Dendritic cell treated with granulocyte-macrophage colony-stimulating factor and Interleukin-4, amounts not matched to agents 40 ng/mL and 50 ng/mL, for 4 days (primary cell): Measurements from ENCODE around the gene CPLX1.

ENCODE experiments used
- H3K27ac Mint-ChIP-seq: one replicate; pipeline ENCODE4 v1.8.0; 2022; ENCODE audit warnings: mild to moderate bottlenecking, mixed read lengths
- H3K27me3 Mint-ChIP-seq: one replicate; pipeline ENCODE4 v1.8.0; 2022; ENCODE audit warnings: mild to moderate bottlenecking, mixed read lengths
- H3K36me3 Mint-ChIP-seq: one replicate; pipeline ENCODE4 v1.8.0; 2022; ENCODE audit warnings: low read depth, mixed read lengths
- H3K4me1 Mint-ChIP-seq: one replicate; pipeline ENCODE4 v1.8.0; 2022; ENCODE audit warnings: low read depth, mixed read lengths
- H3K4me3 Mint-ChIP-seq: one replicate; pipeline ENCODE4 v1.8.0; 2022; ENCODE audit warnings: mild to moderate bottlenecking, moderate library complexity, mixed read lengths
- H3K9me3 Mint-ChIP-seq: one replicate; pipeline ENCODE4 v1.8.0; 2022; ENCODE audit warnings: mixed read lengths
- intact Hi-C: fragments of 100-400 bp; cut with micrococcal nuclease; formaldehyde crosslinking; loops from one replicate; pipeline ENCODE4 v1.15.0; 2022

The CPLX1 gene

GRCh38 chr4:791898-792625, 33.9 kb downstream of the CPLX1 start:
- H3K9me3 Mint-ChIP-seq: no peaks in the 10 kb centered on the region
- peaks cover 88% of the 10 kb centered on the region for H3K27me3 Mint-ChIP-seq
- no peak overlapping the region for H3K27ac Mint-ChIP-seq

GRCh38 chr4:791252-791897, 34.6 kb downstream of the CPLX1 start:
- peaks cover 88% of the 10 kb centered on the region for H3K27me3 Mint-ChIP-seq
- H3K36me3 Mint-ChIP-seq: no peaks in the 10 kb centered on the region
- intact Hi-C loops: no loop called here

More at GRCh38 chr4:791898-792625, 33.9 kb downstream of the CPLX1 start:
- intact Hi-C loops: no loop called here
- no peaks in the 10 kb centered on the region for H3K4me1 Mint-ChIP-seq
- H3K36me3 Mint-ChIP-seq: no peaks in the 10 kb centered on the region
- no peak overlapping the region for H3K4me3 Mint-ChIP-seq

GRCh38 chr4:790466-790820, 35.5 kb downstream of the CPLX1 start:
- H3K4me1 Mint-ChIP-seq: peaks cover 4% of the 10 kb centered on the region
- peaks cover 89% of the 10 kb centered on the region for H3K27me3 Mint-ChIP-seq
- intact Hi-C loops: no loop called here
- H3K4me3 Mint-ChIP-seq: no peak overlapping the region
- H3K27ac Mint-ChIP-seq: no peak overlapping the region
- no peaks in the 10 kb centered on the region for H3K9me3 Mint-ChIP-seq
- no peaks in the 10 kb centered on the region for H3K36me3 Mint-ChIP-seq

More at GRCh38 chr4:791252-791897, 34.6 kb downstream of the CPLX1 start:
- Mint-ChIP-seq H3K4me3 (no peak overlapping the region), H3K27ac (no peak overlapping the region), H3K4me1 (no peaks in the 10 kb centered on the region), H3K9me3 (no peaks in the 10 kb centered on the region)

GRCh38 chr4:789571-790465, 36.1 kb downstream of the CPLX1 start:
- Mint-ChIP-seq H3K27ac (no peak overlapping the region), H3K27me3 (peaks cover 92% of the 10 kb centered on the region), H3K9me3 (no peaks in the 10 kb centered on the region), H3K4me3 (no peak overlapping the region), H3K4me1 (peaks cover 10% of the 10 kb centered on the region), H3K36me3 (no peaks in the 10 kb centered on the region)
- intact Hi-C loops: no loop called here

GRCh38 chr4:788636-789297, 37.2 kb downstream of the CPLX1 start:
- Mint-ChIP-seq H3K27me3 (peaks cover 91% of the 10 kb centered on the region), H3K4me3 (no peak overlapping the region), H3K27ac (no peak overlapping the region), H3K4me1 (peaks cover 20% of the 10 kb centered on the region), H3K9me3 (no peaks in the 10 kb centered on the region), H3K36me3 (no peaks in the 10 kb centered on the region)
- intact Hi-C loops: no loop called here

- intact Hi-C loops: no loop called here
- peaks cover 85% of the 10 kb centered on the region for H3K27me3 Mint-ChIP-seq
Measured at GRCh38 chr4:788006-788635, 37.8 kb downstream of the CPLX1 start.

GRCh38 chr4:787561-787981, 38.4 kb downstream of the CPLX1 start:
- Mint-ChIP-seq H3K4me1 (peaks cover 32% of the 10 kb centered on the region), H3K9me3 (no peaks in the 10 kb centered on the region), H3K27me3 (peaks cover 79% of the 10 kb centered on the region), H3K4me3 (no peak overlapping the region), H3K36me3 (no peaks in the 10 kb centered on the region), H3K27ac (no peak overlapping the region)
- intact Hi-C loops: no loop called here

More at GRCh38 chr4:788006-788635, 37.8 kb downstream of the CPLX1 start:
- Mint-ChIP-seq H3K27ac (no peak overlapping the region), H3K4me1 (peaks cover 27% of the 10 kb centered on the region), H3K9me3 (no peaks in the 10 kb centered on the region), H3K4me3 (no peak overlapping the region), H3K36me3 (no peaks in the 10 kb centered on the region)

GRCh38 chr4:786861-787300, 39.0 kb downstream of the CPLX1 start:
- peaks cover 38% of the 10 kb centered on the region for H3K4me1 Mint-ChIP-seq
- H3K9me3 Mint-ChIP-seq: no peaks in the 10 kb centered on the region
- no peak overlapping the region for H3K27ac Mint-ChIP-seq
- H3K27me3 Mint-ChIP-seq: peaks cover 76% of the 10 kb centered on the region
- H3K4me3 Mint-ChIP-seq: no peak overlapping the region
- intact Hi-C loops: no loop called here
- H3K36me3 Mint-ChIP-seq: no peaks in the 10 kb centered on the region

- Mint-ChIP-seq H3K27me3 (peaks cover 70% of the 10 kb centered on the region), H3K4me1 (peaks cover 38% of the 10 kb centered on the region), H3K4me3 (peak overlapping the region; percentile 11), H3K9me3 (no peaks in the 10 kb centered on the region), H3K27ac (no peak overlapping the region), H3K36me3 (peaks cover 6% of the 10 kb centered on the region)
- intact Hi-C loops: no loop called here
Measured at GRCh38 chr4:786074-786741, 39.7 kb downstream of the CPLX1 start.

GRCh38 chr4:785332-786073, 40.4 kb downstream of the CPLX1 start:
- Mint-ChIP-seq H3K4me3 (peak overlapping the region; percentile 41), H3K4me1 (peaks cover 42% of the 10 kb centered on the region), H3K36me3 (peaks cover 13% of the 10 kb centered on the region), H3K27me3 (peaks cover 64% of the 10 kb centered on the region), H3K9me3 (no peaks in the 10 kb centered on the region), H3K27ac (no peak overlapping the region)
- intact Hi-C loops: no loop called here

GRCh38 chr4:784401-785331, 41.3 kb downstream of the CPLX1 start:
- peaks cover 21% of the 10 kb centered on the region for H3K36me3 Mint-ChIP-seq
- peaks cover 50% of the 10 kb centered on the region for H3K4me1 Mint-ChIP-seq
- intact Hi-C loops: loop anchor here (5.0 kb wide), 2 partner anchors 77 to 287 kb away; partner anchors contain the start of genes PCGF3, PIGG and ZNF721

More at GRCh38 chr4:784401-785331, 41.3 kb downstream of the CPLX1 start:
- H3K4me3 Mint-ChIP-seq: no peak overlapping the region
- H3K9me3 Mint-ChIP-seq: no peaks in the 10 kb centered on the region
- H3K27ac Mint-ChIP-seq: peak overlapping the region; percentile 93
- peaks cover 58% of the 10 kb centered on the region for H3K27me3 Mint-ChIP-seq
